Activated CD4-positive, alpha-beta memory T cell treated with anti-CD3 and anti-CD28 coated beads for 36 hours (primary cell): Measurements from ENCODE around the gene TRIP13. TPM values are rescaled to one million over a fixed set of nuclear protein-coding genes. Genes with fewer than 3 reads are reported as not detected.

ENCODE experiments used
- CTCF ChIA-PET: fragments of 350-600 bp; sonication (Branson Sonifier 250); formaldehyde crosslinking; loops from one replicate; lab custom pipeline; 2021; ENCODE audit warnings: antibody characterized with exemption, inconsistent platforms; lab: Charles Lee
- POLR2A ChIA-PET: fragments of 350-600 bp; sonication (Branson Sonifier 250); formaldehyde crosslinking; loops from one replicate; lab custom pipeline; 2021; ENCODE audit warnings: antibody characterized with exemption; lab: Charles Lee
- DNase-seq: peaks from one replicate; pipeline ENCODE4 v3.0.0-alpha.2; 2020
- H3K27ac Mint-ChIP-seq: one replicate; pipeline ENCODE4 v1.8.0; 2021; ENCODE audit warnings: mixed read lengths
- H3K27me3 Mint-ChIP-seq: one replicate; pipeline ENCODE4 v1.8.0; 2021; ENCODE audit warnings: mixed read lengths
- H3K36me3 Mint-ChIP-seq: one replicate; pipeline ENCODE4 v1.8.0; 2021; ENCODE audit warnings: mixed read lengths
- H3K4me1 Mint-ChIP-seq: one replicate; pipeline ENCODE4 v1.8.0; 2021; ENCODE audit warnings: low read depth, mixed read lengths
- H3K4me3 Mint-ChIP-seq: one replicate; pipeline ENCODE4 v1.8.0; 2021; ENCODE audit warnings: mild to moderate bottlenecking, mixed read lengths
- H3K9me3 Mint-ChIP-seq: one replicate; pipeline ENCODE4 v1.8.0; 2021; ENCODE audit warnings: mixed read lengths
- intact Hi-C: fragments of 100-400 bp; cut with micrococcal nuclease; formaldehyde crosslinking; loops from one replicate; pipeline ENCODE4 v1.15.1; 2023
- total RNA-seq, 2 experiments: library from RNA; stranded (reverse); gene quantifications; one replicate each; pipeline ENCODE4 v1.2.3, GENCODE V29; 2021

TRIP13 gene
- total RNA-seq, 2 experiments from 2014 or later, result 32.4 to 33.9 TPM

- ChIA-PET CTCF (no interaction called here), POLR2A (no interaction called here)
- DNase-seq, result no peak
- H3K27me3 Mint-ChIP-seq, result no peaks in the 10 kb centered on the region
- H3K36me3 Mint-ChIP-seq, result peaks cover 7% of the 10 kb centered on the region
- no peaks in the 10 kb centered on the region for H3K4me1 Mint-ChIP-seq
- no peak overlapping the region for H3K4me3 Mint-ChIP-seq
- H3K9me3 Mint-ChIP-seq, result no peaks in the 10 kb centered on the region
- intact Hi-C loops, result no loop called here
- H3K27ac Mint-ChIP-seq, result no peak overlapping the region
These were observed 33.3 kb upstream of the TRIP13 start for GRCh38 chr5:859391-859790.

DNA sequence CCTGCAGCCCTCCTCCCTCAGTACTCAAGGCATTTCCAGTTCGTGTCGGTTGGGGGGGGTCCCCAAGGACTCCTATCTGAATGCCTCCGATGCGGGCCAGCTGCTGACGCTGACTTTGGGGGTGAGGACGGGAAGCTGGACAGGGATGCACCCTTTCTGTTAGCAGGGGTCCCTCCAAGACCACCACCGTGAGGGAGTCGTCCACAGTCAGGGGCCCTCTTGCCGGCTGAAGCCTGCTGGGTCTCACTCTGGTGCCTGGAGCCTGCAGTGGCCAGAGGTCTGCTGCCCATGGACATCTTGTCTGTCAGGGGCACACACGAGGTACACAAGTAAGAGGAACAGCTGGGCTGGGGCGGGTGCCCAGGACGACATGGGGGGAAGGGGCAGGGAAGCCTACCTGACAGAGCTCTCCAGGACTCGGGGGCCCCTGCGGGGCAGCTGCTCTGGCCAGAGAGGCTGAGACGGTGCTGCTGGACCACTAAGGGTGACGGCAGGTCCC, 32.8 kb upstream of the TRIP13 start:
- H3K9me3 Mint-ChIP-seq, result no peaks in the 10 kb centered on the region
- peaks cover 7% of the 10 kb centered on the region for H3K36me3 Mint-ChIP-seq
- no peak overlapping the region for H3K4me3 Mint-ChIP-seq
- ChIA-PET CTCF (no interaction called here), POLR2A (no interaction called here)
- no peak for DNase-seq
- no peaks in the 10 kb centered on the region for H3K4me1 Mint-ChIP-seq
- no peaks in the 10 kb centered on the region for H3K27me3 Mint-ChIP-seq
- H3K27ac Mint-ChIP-seq, result no peak overlapping the region
- intact Hi-C loops, result no loop called here

DNA sequence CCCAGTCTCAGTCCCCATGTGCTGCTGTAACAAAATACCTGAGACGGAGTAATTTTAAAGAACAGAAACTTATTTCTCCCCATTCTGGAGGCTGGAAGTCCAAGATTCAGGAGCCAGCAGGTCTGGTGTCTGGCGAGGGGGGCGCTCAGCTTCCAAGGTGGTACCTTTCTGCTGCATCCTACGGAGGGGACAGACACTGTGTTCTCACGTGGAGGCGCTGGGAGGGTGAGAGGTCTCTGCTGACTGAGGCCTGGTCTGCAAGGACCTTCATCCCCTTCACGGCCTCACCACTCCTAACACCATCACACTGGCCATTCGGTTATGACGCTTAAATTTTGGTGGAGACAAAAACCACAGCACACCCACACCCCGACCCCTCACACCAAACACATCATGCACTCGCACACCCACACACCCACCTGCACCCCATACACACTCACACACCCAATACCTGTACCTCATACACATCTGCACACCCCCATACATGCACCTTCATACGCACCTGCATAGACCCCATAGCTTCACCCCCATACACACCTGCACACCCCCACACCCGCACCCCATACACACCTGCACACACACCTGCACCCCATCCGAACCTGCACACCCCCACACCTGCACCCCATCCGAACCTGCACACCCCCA, 32.1 kb upstream of the TRIP13 start:
- no peaks in the 10 kb centered on the region for H3K9me3 Mint-ChIP-seq
- CTCF ChIA-PET, result no interaction called here
- no peak for DNase-seq
- H3K4me3 Mint-ChIP-seq, result no peak overlapping the region
- intact Hi-C loops, result no loop called here
- no peaks in the 10 kb centered on the region for H3K4me1 Mint-ChIP-seq
- H3K27me3 Mint-ChIP-seq, result no peaks in the 10 kb centered on the region
- H3K27ac Mint-ChIP-seq, result no peak overlapping the region
- H3K36me3 Mint-ChIP-seq, result peaks cover 9% of the 10 kb centered on the region
- POLR2A ChIA-PET, result no interaction called here

- DNase-seq, result no peak
- Mint-ChIP-seq H3K36me3 (peaks cover 15% of the 10 kb centered on the region), H3K4me1 (no peaks in the 10 kb centered on the region), H3K9me3 (no peaks in the 10 kb centered on the region), H3K27me3 (no peaks in the 10 kb centered on the region), H3K4me3 (no peak overlapping the region), H3K27ac (no peak overlapping the region)
- CTCF ChIA-PET, result interaction anchor here (0.8 kb wide), 1 partner anchor 190 kb away, joined by 3 read pairs; no protein-coding TSS in a partner anchor
- intact Hi-C loops, result no loop called here
- POLR2A ChIA-PET, result no interaction called here
These were observed 31.0 kb upstream of the TRIP13 start for GRCh38 chr5:861442-862366.

DNA sequence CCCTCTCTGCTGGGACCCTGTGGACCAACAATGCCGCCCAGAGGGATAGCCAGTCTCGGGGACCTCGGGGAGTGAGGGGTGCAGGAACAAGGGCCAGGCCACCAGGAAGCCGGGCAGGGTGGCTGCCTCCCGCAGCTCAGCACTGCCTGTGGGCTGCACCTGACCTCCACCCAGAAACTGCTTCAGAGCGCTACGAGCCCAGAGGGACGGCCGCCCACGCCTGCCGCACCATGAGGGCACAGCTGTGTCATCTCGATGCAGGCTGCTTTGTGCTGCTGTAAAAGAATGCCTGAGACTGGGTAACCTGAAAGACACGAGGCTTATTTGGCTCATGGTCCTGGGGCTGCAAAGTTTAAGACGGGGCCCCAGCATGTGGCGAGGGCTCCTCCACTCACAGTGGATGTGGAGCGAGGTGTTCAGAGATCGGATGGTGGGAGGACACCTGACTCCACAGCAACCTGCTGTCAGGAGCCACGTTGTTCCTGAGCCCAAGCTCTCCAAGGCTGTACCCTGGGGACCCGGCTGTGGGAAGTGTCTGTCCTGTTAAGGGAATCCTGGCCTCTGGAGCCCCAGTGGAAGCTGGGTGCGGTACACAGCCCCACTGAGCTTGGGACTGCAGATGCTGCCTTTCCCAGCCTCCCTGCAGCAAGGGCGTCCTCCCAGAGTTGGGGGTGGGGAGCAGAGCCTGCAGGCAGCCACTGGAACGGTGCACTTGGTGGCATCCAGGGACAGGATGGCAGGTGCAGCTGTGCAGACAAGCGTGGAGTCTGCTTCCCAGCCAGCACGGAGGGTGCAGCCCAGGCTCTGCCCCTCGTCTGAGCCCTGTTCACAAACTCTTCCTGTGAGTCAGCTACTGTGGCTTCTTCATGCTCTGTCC, 30.1 kb upstream of the TRIP13 start:
- Mint-ChIP-seq H3K4me1 (no peaks in the 10 kb centered on the region), H3K27ac (no peak overlapping the region), H3K9me3 (no peaks in the 10 kb centered on the region), H3K36me3 (peaks cover 16% of the 10 kb centered on the region), H3K4me3 (no peak overlapping the region), H3K27me3 (no peaks in the 10 kb centered on the region)
- intact Hi-C loops, result no loop called here
- no peak for DNase-seq
- CTCF ChIA-PET, result interaction anchor here (0.8 kb wide), 1 partner anchor 191 kb away, joined by 3 read pairs; no protein-coding TSS in a partner anchor
- POLR2A ChIA-PET, result no interaction called here

DNA sequence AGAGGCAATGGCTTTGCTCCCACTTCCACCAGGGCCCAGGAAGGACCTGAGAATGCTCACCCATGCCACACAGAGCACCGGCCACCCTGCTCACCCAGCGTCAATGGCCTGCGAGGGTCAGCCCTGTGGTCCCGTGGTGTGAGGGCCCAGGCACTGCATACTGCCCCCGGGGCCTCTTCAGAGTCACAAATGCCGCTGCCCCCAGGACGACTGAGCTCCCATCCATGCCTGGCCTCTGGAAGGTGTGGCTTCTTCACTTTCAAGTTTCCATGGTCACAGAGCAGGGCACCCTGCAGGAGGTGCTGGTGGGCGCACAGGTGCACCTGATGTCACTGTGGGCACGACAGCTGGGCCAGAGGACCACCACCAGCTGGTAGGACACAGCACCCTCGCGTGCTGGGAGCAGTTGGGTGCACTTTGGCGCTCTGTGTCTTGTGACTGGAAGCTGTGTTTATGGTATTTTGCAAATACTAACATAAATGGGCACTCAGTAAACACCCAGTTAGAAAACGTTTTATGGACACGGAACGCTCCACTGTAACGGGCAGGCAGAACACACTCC, 29.4 kb upstream of the TRIP13 start:
- H3K36me3 Mint-ChIP-seq, result peaks cover 21% of the 10 kb centered on the region
- intact Hi-C loops, result no loop called here
- ChIA-PET CTCF (no interaction called here), POLR2A (no interaction called here)
- H3K27me3 Mint-ChIP-seq, result no peaks in the 10 kb centered on the region
- DNase-seq, result no peak
- no peaks in the 10 kb centered on the region for H3K4me1 Mint-ChIP-seq
- no peaks in the 10 kb centered on the region for H3K9me3 Mint-ChIP-seq
- H3K27ac Mint-ChIP-seq, result no peak overlapping the region
- H3K4me3 Mint-ChIP-seq, result no peak overlapping the region

DNA sequence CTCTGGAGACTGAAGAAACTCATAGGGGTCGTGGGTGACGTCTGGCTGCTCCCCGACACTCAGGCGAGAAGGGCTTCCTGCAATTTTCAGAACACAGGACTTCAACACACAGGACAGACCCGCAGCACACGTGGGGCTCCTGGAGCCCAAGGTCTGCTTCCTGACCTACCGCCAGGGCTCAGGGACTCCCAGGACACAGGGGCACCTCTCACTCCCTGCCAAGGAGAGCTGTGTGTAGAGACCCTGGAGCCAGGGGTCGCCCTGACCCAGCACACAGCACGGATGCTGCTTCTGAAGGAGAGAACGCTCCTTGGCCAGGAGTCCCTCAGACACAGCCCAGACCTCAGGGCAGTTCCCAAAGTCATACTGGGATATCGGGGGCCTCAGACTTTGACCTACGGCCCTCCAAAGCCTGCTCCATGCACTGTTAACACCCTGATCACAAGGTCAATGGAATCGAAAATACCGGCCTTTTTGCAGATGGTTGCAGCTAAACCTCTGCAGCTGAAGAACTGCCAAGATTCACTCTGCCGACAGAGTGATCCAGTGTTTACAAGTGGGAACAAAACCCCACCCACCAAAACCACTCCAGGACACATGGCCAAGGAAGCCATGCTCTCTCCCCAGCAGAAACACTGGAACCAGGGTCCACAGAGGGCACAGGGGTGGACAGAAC, 28.1 kb upstream of the TRIP13 start:
- H3K9me3 Mint-ChIP-seq, result no peaks in the 10 kb centered on the region
- no peaks in the 10 kb centered on the region for H3K27me3 Mint-ChIP-seq
- DNase-seq, result no peak
- intact Hi-C loops, result no loop called here
- no peak overlapping the region for H3K4me3 Mint-ChIP-seq
- CTCF ChIA-PET, result no interaction called here
- POLR2A ChIA-PET, result no interaction called here
- H3K4me1 Mint-ChIP-seq, result no peaks in the 10 kb centered on the region
- peaks cover 28% of the 10 kb centered on the region for H3K36me3 Mint-ChIP-seq
- H3K27ac Mint-ChIP-seq, result no peak overlapping the region

DNA sequence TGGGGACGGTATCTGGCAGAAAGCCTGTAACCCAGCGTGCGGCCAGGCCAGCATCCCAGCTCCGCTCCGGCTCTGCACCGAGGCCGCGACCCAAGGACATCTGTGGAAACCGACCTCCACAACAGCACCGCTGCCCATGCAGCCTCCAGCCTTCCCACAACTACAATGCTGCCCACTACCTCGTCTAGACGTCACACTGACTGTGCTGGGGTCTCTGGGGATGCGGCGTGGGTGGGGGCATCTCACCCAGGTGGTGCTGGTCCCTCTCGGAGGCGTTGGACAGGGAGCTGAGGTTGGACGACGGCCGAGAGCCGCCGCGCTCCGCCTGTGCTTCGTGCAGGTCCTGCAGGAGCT, 27.5 kb upstream of the TRIP13 start:
- no peak for DNase-seq
- H3K27ac Mint-ChIP-seq, result no peak overlapping the region
- intact Hi-C loops, result no loop called here
- no peaks in the 10 kb centered on the region for H3K4me1 Mint-ChIP-seq
- no peaks in the 10 kb centered on the region for H3K9me3 Mint-ChIP-seq
- no peak overlapping the region for H3K4me3 Mint-ChIP-seq
- peaks cover 31% of the 10 kb centered on the region for H3K36me3 Mint-ChIP-seq
- ChIA-PET POLR2A (no interaction called here), CTCF (no interaction called here)
- H3K27me3 Mint-ChIP-seq, result no peaks in the 10 kb centered on the region

GRCh38 chr5:865771-866170, 26.9 kb upstream of the TRIP13 start:
- H3K27ac Mint-ChIP-seq, result no peak overlapping the region
- no peak overlapping the region for H3K4me3 Mint-ChIP-seq
- intact Hi-C loops, result no loop called here
- H3K36me3 Mint-ChIP-seq, result peaks cover 37% of the 10 kb centered on the region
- H3K27me3 Mint-ChIP-seq, result no peaks in the 10 kb centered on the region
- ChIA-PET CTCF (no interaction called here), POLR2A (no interaction called here)
- H3K4me1 Mint-ChIP-seq, result no peaks in the 10 kb centered on the region
- H3K9me3 Mint-ChIP-seq, result no peaks in the 10 kb centered on the region
- no peak for DNase-seq

- H3K27ac Mint-ChIP-seq, result no peak overlapping the region
- peaks cover 45% of the 10 kb centered on the region for H3K36me3 Mint-ChIP-seq
- intact Hi-C loops, result no loop called here
- ChIA-PET CTCF (no interaction called here), POLR2A (no interaction called here)
- H3K4me1 Mint-ChIP-seq, result no peaks in the 10 kb centered on the region
- no peak for DNase-seq
- no peaks in the 10 kb centered on the region for H3K9me3 Mint-ChIP-seq
- no peaks in the 10 kb centered on the region for H3K27me3 Mint-ChIP-seq
- H3K4me3 Mint-ChIP-seq, result no peak overlapping the region
These were observed 25.3 kb upstream of the TRIP13 start for GRCh38 chr5:867300-867870.

DNA sequence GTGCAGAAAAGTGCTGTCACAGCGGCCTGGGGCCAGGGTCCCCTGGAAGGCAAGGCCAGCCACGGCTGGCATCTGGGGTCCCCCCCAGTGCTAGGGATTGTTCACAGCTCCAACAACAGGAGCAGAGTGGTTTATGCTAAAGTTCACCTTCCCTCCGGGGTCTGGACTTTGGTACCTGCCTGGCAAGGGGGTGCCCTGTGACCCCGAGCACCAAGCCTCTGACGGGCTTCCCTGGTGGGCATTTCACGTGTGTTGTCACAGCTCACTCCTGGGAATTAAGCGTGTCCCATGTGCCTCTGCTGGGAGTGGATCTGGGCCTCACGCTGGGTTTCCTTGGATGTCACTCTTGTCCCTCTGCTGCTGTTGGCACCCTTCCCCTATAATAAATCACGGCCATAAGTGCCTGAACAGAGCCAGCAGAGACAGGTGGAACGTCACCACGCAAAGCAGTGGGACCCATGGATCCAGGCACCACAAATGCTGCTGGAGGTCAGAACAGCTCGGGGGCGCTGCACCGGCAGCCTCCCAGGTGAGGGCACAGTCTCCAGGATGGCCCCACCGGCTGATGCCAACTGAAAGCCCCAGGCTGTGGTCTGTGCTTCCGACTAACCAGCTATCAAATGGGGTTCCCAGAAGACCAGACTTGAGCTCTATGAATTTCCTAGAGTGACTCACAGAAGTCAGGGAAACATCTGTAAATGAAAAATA, 24.1 kb upstream of the TRIP13 start:
- ChIA-PET POLR2A (no interaction called here), CTCF (interaction anchor here (1.7 kb wide), 1 partner anchor 199 kb away, joined by 3 read pairs; no protein-coding TSS in a partner anchor)
- H3K27ac Mint-ChIP-seq, result no peak overlapping the region
- peaks cover 49% of the 10 kb centered on the region for H3K36me3 Mint-ChIP-seq
- no peaks in the 10 kb centered on the region for H3K27me3 Mint-ChIP-seq
- no peak for DNase-seq
- no peaks in the 10 kb centered on the region for H3K9me3 Mint-ChIP-seq
- intact Hi-C loops, result no loop called here
- H3K4me3 Mint-ChIP-seq, result no peak overlapping the region
- H3K4me1 Mint-ChIP-seq, result no peaks in the 10 kb centered on the region
